ENCODE measurements around the gene SLC39A1.

SLC39A1 gene

GRCh38 chr1:153960206-153960605 is 3.1 kb downstream of the SLC39A1 start:
- TF ChIP-seq, protein P1, sequence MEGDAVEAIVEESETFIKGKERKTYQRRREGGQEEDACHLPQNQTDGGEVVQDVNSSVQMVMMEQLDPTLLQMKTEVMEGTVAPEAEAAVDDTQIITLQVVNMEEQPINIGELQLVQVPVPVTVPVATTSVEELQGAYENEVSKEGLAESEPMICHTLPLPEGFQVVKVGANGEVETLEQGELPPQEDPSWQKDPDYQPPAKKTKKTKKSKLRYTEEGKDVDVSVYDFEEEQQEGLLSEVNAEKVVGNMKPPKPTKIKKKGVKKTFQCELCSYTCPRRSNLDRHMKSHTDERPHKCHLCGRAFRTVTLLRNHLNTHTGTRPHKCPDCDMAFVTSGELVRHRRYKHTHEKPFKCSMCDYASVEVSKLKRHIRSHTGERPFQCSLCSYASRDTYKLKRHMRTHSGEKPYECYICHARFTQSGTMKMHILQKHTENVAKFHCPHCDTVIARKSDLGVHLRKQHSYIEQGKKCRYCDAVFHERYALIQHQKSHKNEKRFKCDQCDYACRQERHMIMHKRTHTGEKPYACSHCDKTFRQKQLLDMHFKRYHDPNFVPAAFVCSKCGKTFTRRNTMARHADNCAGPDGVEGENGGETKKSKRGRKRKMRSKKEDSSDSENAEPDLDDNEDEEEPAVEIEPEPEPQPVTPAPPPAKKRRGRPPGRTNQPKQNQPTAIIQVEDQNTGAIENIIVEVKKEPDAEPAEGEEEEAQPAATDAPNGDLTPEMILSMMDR (IDR thresholded peaks at IDR 0.05; ENCODE audit: low read depth, low read length), result no peak
- no peak overlapping the region for H3K4me3 ChIP-seq (ENCODE audit: low read depth, low read length)
- in situ Hi-C loops (cut with HindIII; ENCODE audit: low sequenced_read_pairs), result loop anchor here (10.0 kb wide), 1 partner anchor 145 kb away; no protein-coding TSS in a partner anchor
- no peak for DNase-seq (ENCODE audit: low read depth, low spot score)

GRCh38 chr1:153959454-153959853 is 3.9 kb downstream of the SLC39A1 start:
- in situ Hi-C loops (cut with HindIII; ENCODE audit: low sequenced_read_pairs), result no loop called here
- H3K4me3 ChIP-seq (ENCODE audit: low read depth, low read length), result no peak overlapping the region
- TF ChIP-seq, protein P1 (IDR thresholded peaks at IDR 0.05; ENCODE audit: low read depth, low read length), result no peak
- no peak for DNase-seq (ENCODE audit: low read depth, low spot score)

DNA sequence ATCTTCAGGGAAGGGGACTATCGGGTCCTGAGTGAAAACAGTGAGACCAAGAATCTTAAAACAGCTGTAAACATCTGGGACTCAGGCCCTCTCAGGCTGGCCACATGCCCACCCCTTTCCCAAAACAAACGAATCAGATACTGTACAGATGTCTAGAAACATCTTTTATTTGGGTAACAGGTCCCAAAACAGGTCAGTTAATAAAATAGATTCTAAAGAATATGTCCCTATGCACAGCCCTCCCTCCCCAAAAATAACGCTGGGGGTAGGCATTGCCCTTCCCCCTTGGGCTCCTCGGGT is 4.4 kb downstream of the SLC39A1 start:
- no peak overlapping the region for H3K4me3 ChIP-seq (ENCODE audit: low read depth, low read length)
- TF ChIP-seq, protein P1 (IDR thresholded peaks at IDR 0.05; ENCODE audit: low read depth, low read length), result no peak
- in situ Hi-C loops (cut with HindIII; ENCODE audit: low sequenced_read_pairs), result no loop called here
- DNase-seq (ENCODE audit: low read depth, low spot score), result no peak

GRCh38 chr1:153958111-153958960 is 5.0 kb downstream of the SLC39A1 start, which contains the start of gene CRTC2:
CRTC2 (minus strand) TSS chr1:153958612; CDS start chr1:153958497, 115 bp downstream.
- in situ Hi-C loops (cut with HindIII; ENCODE audit: low sequenced_read_pairs), result no loop called here
- peak; percentile 97 for DNase-seq (ENCODE audit: low read depth, low spot score)
- peak within 1 kb of the TSS; percentile 65 for H3K4me3 ChIP-seq (ENCODE audit: low read depth, low read length)
- TF ChIP-seq, protein P1 (IDR thresholded peaks at IDR 0.05; ENCODE audit: low read depth, low read length), result no peak

GRCh38 chr1:153957744-153958110 is 5.6 kb downstream of the SLC39A1 start:
- in situ Hi-C loops (cut with HindIII; ENCODE audit: low sequenced_read_pairs), result no loop called here
- H3K4me3 ChIP-seq (ENCODE audit: low read depth, low read length), result peak overlapping the region; percentile 65
- TF ChIP-seq, protein P1 (IDR thresholded peaks at IDR 0.05; ENCODE audit: low read depth, low read length), result no peak
- DNase-seq (ENCODE audit: low read depth, low spot score), result peak; percentile 35

DNA sequence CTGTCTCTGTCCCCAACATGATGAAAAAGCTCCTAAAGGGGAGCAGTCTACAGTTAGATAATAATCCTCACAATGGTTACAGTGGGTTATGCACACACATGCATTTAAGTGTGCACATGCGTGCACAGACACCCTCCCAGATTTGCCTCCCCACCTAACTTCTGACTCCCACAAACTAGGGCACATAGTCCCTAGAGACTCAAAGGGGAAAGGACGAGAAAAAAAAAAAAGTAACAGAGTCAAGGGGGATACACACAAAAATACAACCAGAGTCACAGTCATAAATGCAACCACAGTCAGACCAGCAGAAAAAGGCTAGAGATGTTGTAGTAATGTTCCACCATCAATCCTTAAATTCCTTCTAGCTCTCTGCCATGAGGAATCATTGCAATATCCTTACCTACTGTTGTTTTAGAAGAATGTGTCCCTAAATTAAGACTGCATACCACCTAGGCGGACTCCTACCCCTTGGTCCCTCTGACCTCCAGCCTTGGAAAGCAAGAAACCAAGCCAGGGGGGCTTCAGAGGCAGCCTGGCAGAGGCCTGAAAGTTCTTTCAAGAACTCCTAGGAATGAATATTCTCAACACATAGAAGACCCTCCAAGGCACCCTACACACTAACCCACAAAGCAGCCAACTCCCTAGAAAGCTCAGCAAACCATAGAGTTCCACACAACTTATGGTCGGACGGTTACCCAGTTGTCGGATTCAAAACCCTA is 6.2 kb downstream of the SLC39A1 start:
- TF ChIP-seq, protein P1 (IDR thresholded peaks at IDR 0.05; ENCODE audit: low read depth, low read length), result no peak
- DNase-seq (ENCODE audit: low read depth, low spot score), result no peak
- in situ Hi-C loops (cut with HindIII; ENCODE audit: low sequenced_read_pairs), result no loop called here
- peak overlapping the region; percentile 65 for H3K4me3 ChIP-seq (ENCODE audit: low read depth, low read length)
